Islet of Langerhans (tissue), 1 donor: ENCODE results near the gene LPXN.
A peak's percentile ranks its signal among the peaks of the same experiment; 100 is the strongest.

Experiments
- FAIRE-seq: peaks from one replicate; lab custom pipeline; 2011; peaks lifted over from hg19 to GRCh38; lab: Jason Lieb, UNC

The LPXN gene

GRCh38 chr11:58524232-58525036, 51.2 kb downstream of the LPXN start:
- FAIRE-seq = peak; percentile 93

GRCh38 chr11:58513747-58514367, 61.8 kb downstream of the LPXN start:
- peak; percentile 86 for FAIRE-seq

- FAIRE-seq = no peak
Observed at GRCh38 chr11:58511636-58512035, 64.0 kb downstream of the LPXN start.

- no peak for FAIRE-seq
Observed at GRCh38 chr11:58509748-58510147, 65.9 kb downstream of the LPXN start.

- FAIRE-seq = no peak
Observed at GRCh38 chr11:58508814-58509213, 66.8 kb downstream of the LPXN start.

GRCh38 chr11:58508005-58508404, 67.7 kb downstream of the LPXN start, which contains the start of gene OR5B21:
Gene OR5B21 (minus strand): TSS chr11:58508105. CDS start chr11:58508105, 0 bp downstream.
- no peak for FAIRE-seq

- FAIRE-seq = no peak
Observed at GRCh38 chr11:58507355-58507754, 68.3 kb downstream of the LPXN start.

GRCh38 chr11:58506935-58507334, 68.7 kb downstream of the LPXN start:
- no peak for FAIRE-seq

GRCh38 chr11:58505849-58506248, 69.8 kb downstream of the LPXN start:
- no peak for FAIRE-seq

- FAIRE-seq = no peak
Observed at GRCh38 chr11:58504232-58504631, 71.4 kb downstream of the LPXN start.

GRCh38 chr11:58503361-58503856, 72.2 kb downstream of the LPXN start:
- no peak for FAIRE-seq

GRCh38 chr11:58502004-58502403, 73.7 kb downstream of the LPXN start:
- FAIRE-seq = no peak

GRCh38 chr11:58498464-58498863, 77.2 kb downstream of the LPXN start:
- no peak for FAIRE-seq

GRCh38 chr11:58497951-58498350, 77.7 kb downstream of the LPXN start:
- FAIRE-seq = no peak

GRCh38 chr11:58495906-58496305, 79.8 kb downstream of the LPXN start:
- no peak for FAIRE-seq

- FAIRE-seq = no peak
Observed at GRCh38 chr11:58494101-58494500, 81.6 kb downstream of the LPXN start.

- FAIRE-seq = no peak
Observed at GRCh38 chr11:58493676-58494075, 82.0 kb downstream of the LPXN start.

GRCh38 chr11:58490827-58491226, 84.8 kb downstream of the LPXN start:
- FAIRE-seq = no peak

- no peak for FAIRE-seq
Observed at GRCh38 chr11:58487170-58487569, 88.5 kb downstream of the LPXN start.

- no peak for FAIRE-seq
Observed at GRCh38 chr11:58485961-58486360, 89.7 kb downstream of the LPXN start.
